Fibroblast of skin of back (primary cell): ENCODE measurements around the gene BNC2.

ENCODE experiments used
- DNase-seq: peaks from one replicate; pipeline ENCODE4 v3.0.0-alpha.2; 2013

BNC2 gene

DNA sequence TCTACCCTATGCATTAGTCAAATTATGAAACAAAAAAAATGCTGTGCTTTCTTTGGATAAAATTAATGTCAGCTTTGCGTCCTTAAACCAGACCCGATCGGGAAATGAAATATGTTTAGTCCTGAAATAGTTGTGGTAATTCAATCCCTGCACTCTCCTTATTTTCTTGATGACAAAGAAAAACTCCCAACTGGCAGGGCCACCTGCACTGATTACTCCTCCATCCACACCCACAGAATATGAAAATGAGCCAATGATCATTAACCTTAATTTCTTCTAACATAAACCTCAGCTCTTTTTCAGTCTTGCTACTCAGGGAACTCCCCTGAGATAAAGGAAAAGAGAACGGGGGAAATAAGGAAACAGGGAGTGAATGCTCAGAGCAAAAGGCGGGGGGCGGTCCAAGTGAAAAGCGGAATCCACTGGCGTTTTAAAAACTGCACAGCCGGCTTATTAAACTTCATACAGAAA is 245.3 kb downstream of the BNC2 start:
- DNase-seq: no peak

- no peak for DNase-seq
Observed at GRCh38 chr9:16624744-16625117, 245.7 kb downstream of the BNC2 start.

GRCh38 chr9:16623989-16624743 is 246.3 kb downstream of the BNC2 start:
- DNase-seq: no peak

GRCh38 chr9:16622541-16622940 is 247.9 kb downstream of the BNC2 start:
- no peak for DNase-seq

- DNase-seq: no peak
Observed at GRCh38 chr9:16619914-16620520, 250.5 kb downstream of the BNC2 start.

DNA sequence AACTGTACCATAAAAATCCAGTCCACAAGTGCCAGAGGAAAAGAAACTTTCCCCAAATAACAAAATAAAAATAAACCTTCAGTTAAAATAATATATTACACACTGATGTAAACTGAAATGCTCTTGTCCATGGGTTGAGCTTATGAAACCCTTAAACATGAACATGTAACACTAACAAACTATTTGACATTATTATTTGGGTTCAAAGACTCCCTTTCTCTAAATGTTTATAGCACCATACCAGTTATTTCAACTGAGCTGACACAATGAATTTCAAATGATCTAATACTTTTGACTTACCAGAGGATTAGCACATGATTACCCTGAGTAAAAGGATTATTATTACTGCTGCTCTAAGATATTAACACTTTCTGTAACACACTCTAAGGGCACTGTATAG is 251.1 kb downstream of the BNC2 start:
- no peak for DNase-seq

GRCh38 chr9:16618524-16618923 is 251.9 kb downstream of the BNC2 start:
- DNase-seq: no peak

DNA sequence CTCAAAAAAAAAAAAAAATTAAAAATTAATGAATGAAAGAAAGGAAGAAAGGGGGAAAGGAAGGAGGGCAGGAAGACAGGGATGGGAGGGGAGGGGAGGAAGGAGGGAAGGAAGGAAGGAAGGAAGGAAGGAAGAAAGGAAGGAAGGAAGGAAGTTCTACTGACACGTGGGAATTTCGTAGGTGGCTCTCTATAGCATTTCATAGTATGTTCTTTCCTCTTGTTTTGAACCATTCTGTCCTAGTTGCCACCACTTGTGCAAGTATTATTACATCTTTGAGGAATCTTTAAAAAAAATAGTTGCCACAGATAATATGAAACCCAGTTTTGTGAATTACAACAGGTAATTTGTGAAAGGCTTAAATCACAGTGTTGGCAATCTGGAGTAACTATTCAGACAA is 253.8 kb downstream of the BNC2 start:
- DNase-seq: no peak

DNA sequence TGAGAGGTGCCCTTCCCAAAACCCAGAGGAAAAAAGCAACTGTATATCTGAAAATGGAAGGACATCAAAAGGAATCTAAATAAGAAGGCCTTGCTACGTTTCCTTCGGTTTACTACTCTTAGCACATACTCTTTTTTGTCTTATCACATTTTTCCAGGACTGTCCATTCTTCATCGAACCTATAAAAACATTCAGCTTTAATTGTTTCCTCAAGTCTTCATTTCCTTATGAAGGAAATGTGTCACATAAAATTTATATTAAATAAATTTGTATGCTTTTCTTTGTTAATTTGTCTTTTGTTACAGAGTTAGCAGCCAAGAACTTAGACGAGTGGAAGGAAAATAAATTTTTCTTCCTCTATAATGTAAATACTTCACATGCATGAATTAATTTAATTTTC is 255.0 kb downstream of the BNC2 start:
- no peak for DNase-seq

DNA sequence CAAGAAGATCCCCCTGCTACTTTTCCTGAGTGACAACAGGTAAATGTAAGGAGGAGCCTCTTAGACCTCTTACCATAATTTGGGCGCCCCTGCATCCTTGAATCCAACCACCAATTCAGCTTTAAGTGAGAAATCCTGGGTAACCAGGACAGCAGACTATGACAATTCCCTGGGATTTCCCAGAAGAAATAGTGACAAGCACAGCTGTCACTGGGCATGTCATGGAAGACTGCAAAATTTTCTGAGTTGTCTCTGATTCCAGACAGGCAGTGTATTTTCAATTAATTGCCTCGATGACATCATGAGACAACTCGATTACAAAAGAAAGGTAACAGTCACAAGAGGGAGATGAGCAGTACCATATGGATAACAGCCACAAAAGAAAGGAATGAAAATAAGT is 256.9 kb downstream of the BNC2 start:
- DNase-seq: no peak

DNA sequence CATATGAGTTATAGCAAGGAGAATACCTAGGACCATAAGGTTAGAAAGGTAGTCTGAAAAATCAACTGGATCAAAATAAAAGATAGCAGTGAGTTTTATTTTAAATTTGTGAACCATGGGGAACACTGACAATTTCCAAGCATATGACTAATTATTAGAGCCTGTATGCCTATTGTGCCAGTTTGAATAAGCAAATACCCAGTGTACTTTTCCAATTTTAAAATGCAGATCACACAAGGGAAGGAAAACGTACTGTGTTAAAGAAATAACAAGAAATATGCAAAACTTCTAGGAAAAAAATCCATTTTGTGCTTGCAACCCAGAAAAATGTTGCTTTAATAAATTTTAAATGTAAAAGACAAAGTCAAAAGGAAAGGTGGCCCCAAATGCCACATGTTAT is 257.4 kb downstream of the BNC2 start:
- no peak for DNase-seq

DNA sequence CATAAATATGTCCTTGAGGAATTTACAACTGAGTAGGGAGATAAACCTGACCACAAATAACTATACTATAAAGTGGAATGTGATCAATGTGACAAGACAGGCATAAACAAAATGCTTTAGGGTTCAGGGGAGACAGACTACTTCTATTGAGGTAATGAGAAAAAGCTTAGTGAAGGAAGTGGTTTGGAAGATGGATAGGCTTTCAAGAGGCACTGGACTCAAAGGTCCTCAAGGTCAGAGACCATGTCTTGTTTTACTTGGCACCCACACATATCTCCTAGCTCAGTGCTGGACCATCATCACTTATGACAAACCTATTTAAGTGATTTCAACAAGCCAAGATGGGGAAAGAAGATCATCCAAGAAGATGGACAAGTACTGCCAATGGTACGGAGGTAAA is 257.8 kb downstream of the BNC2 start:
- no peak for DNase-seq

DNA sequence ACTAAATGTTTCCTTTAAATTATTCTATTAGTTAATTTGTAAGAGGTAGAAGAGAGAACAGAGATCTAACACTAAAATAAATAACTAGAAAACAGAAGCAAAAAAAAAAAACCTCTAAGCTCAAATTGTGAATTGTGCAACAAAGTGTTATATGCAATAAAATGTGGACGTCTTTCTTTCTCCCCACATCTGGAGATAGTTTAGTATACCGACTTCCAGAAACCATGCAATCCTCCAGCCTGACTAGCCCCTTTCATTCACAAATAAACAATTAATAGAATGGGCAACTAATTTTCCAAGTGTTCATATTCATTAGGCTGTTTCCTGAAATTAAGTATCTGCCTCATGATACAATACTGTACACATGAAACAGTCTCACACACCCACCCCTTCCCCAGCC is 258.5 kb downstream of the BNC2 start:
- DNase-seq: no peak

- no peak for DNase-seq
Observed at GRCh38 chr9:16611001-16611400, 259.5 kb downstream of the BNC2 start.

DNA sequence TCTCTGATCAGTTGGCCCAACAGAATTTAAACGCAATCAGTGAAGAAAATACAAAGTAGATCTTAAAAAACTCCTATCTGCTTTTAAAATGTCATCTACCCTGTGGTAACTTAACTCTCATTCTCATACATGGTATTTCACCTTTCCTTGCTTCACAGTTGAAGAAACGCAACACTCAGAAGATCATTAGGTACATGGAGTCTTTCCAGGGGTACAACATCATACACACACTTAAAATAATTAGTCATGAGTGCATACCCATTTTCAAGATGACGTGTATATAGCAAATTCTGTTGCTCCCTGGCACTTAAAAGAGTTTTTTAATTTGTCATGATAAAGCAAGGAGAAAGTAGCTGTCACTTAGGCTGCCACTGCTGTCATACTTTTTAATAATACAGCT is 259.9 kb downstream of the BNC2 start:
- no peak for DNase-seq

DNA sequence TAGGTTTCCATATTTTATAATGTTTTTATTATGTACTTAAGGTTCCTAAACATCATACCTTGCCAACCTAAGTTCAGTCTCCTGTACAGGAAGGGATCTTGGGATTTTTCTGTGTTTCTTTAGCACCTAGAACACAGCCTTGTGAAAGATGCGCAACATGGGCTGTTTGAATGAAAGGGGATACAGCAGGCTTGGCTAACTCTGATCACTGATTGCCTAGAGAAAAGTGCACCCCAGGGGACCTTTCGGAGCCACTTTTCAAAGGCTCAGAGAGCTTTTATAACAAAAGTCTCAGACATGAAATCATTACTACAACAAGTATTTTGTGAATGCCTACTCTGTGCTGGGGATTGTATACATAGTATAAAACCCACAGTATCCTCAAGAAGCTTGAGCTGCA is 261.6 kb downstream of the BNC2 start:
- DNase-seq: no peak

DNA sequence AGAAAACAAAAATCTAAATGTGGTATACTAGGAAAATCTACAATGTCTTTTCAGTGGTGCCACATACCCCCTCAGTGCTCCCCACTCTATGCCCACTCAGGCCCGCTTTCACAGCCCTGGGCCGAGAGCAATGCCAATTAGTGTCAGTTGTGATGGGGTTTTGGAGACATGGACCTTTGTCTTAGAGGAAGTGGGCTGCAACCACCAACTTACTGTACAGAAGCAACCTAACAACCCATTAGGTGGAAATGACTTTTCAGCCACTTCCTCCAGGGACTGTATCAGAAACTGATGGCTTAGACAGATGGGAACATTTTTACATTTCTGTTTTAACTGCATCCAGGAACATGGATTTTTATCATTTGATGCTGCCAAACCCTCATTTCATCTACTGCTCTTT is 268.0 kb downstream of the BNC2 start:
- DNase-seq: no peak

DNA sequence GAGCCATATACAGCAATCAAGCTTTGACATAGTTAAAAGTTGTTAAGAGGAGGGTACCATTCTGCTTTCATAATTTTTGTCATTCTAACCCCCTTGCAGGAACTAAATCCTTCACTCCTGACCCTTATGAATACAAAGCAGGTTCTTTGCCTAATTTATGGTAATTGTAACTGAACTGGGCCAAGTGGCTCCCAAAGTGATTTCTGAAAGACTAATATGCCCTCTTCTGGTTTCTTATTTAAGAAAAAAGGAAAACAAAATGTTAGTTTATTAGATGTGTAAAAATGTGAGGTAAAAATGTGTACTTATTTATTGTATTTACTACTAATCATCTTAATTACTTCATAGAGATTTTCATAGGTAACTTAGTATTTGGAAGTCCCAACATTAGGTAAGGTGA is 268.5 kb downstream of the BNC2 start:
- no peak for DNase-seq

DNA sequence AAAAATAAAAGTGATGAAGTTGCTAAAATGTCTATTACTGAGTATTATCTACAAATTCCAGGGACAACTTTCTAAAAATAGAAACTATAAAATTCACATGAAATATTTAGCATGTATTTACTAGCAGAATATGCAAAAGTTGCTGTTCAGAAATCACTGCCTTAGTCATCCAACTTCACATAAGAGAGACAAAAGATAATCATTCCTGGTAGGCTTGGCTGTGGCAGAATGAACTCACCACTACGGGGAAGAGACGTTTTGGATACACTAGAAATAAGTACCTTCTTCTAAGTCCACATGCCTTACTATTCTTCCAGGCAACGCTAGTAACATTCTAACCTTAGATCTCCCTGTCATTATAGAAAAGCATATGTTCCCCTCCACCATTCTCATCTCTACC is 272.2 kb downstream of the BNC2 start:
- DNase-seq: peak; percentile 15

DNA sequence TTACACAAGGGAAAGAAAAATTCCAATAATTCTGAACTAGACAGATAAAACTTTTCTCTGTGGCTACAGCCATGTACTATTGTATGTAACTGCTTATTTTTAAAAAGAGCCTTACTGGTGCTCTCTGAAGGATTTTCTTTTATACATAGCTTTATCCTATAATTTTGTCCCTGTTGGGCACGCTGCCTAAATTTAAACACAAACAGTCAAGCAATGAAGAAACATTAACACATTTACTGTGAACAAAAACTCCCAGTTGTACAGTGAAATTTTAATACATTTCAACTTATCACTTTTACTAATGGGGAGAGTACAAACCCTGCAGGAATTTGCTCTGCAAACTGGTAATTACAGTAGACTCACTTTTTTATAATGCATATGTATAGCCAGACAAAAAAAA is 273.3 kb downstream of the BNC2 start:
- no peak for DNase-seq

- DNase-seq: no peak
Observed at GRCh38 chr9:16595227-16595626, 275.2 kb downstream of the BNC2 start.

- no peak for DNase-seq
Observed at GRCh38 chr9:16594787-16595186, 275.7 kb downstream of the BNC2 start.

DNA sequence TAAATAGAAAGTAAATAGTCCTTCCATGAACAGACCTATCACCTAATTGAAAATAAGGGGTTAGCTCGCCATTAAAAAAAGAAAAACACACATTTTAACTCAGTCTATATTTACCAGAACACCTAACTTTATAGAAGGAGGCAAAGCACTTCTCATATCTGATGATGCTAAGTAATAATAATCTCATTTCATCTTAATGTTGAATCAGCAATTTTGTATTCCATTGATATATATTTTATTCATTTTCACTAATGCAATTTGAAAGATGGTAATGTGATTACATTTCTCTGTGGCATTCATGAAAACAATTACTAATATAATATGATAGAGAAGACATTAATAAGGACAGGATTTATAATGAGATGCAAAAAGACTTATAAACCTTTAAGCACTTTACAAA is 276.7 kb downstream of the BNC2 start:
- DNase-seq: no peak

DNA sequence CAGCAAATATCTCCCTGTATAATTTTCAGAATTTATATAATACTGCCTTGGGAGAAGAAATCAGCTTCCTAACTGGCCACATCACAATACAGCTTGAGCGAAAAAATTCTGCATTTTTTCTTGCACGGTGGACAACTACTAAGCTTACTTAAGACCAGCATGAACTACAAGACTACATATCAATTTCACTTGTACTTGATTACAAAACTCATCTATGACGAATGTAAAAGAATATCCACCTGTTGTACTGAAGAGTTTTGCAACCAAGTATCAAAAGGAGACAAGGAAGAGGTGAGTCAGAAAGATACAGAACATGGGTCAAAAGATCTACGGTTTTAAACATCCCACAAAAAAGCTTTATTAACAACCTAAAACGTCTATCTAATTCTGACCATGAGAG is 279.4 kb downstream of the BNC2 start:
- no peak for DNase-seq

GRCh38 chr9:16585591-16585990 is 284.9 kb downstream of the BNC2 start:
- DNase-seq: no peak
